NCI-H2196 treated with DMSO at 0.1 percent for 48 hours (cell line): ENCODE results near the gene COL4A2.
"Not testable (repeated sequence)": the region's sequence is repeated elsewhere in the genome, so short reads cannot be mapped to it uniquely, and the experiment has no call there.

Source experiments
- DNase-seq: peaks from one replicate; lab custom pipeline; 2025; ENCODE audit not compliant: unreplicated experiment; lab: John Stamatoyannopoulos, UW

Gene COL4A2

DNA sequence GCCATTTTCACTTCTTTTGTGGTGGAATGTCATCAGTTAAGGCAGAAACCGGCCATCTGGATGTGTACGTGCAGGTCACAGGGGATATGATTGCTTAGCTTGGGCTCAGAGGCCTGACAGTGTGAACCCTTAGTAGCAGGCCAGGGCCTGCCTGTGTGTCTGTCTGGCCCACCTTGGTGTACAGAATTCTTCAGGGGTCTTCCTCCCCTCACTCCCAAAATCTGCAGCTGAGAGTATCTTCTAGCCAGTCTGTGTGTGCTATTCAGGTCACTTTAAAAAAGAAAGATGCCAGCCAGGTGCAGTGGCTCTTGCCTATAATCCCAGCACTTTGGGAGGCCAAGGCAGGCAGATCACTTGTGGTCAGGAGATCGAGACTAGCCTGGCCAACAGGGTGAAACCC is 179.8 kb downstream of the COL4A2 start:
- DNase-seq = not testable (repeated sequence)

DNA sequence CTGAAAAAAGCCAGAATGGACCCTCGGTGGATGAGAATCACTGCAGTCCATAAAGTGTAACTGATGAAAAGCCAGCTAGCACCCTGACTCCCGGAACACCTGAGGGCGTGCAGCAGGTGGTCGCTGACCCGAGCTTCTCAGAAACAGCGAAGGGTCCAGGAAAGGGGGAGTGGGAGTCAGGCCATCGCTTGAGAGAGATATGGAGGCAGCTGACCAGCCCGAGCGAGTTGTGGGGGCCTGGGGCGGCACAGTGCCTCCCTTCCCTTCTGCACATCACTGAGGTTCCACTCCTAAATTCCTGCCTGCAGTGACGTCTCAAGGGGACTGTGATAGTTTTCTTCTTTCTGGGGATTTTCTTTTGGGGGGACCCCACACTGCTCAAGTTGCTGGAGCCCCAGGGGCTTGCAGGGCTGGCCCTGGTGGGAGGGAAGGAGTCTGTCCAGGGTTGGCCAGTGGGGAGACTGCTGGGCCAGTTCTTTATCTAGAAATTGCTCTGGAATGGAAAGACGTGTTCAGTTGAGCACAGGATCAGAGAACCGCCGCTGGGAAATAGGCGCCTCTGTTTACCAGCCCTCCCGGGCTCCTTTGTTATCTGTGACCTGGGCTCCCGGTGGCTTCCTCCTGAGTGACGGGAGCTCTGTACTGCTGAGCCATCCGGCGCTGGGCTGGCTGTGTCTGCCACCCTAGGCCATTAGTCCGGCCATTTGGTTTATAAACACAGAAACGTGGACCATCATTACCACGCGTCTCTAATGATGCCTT is 183.1 kb downstream of the COL4A2 start:
- DNase-seq = no peak

DNA sequence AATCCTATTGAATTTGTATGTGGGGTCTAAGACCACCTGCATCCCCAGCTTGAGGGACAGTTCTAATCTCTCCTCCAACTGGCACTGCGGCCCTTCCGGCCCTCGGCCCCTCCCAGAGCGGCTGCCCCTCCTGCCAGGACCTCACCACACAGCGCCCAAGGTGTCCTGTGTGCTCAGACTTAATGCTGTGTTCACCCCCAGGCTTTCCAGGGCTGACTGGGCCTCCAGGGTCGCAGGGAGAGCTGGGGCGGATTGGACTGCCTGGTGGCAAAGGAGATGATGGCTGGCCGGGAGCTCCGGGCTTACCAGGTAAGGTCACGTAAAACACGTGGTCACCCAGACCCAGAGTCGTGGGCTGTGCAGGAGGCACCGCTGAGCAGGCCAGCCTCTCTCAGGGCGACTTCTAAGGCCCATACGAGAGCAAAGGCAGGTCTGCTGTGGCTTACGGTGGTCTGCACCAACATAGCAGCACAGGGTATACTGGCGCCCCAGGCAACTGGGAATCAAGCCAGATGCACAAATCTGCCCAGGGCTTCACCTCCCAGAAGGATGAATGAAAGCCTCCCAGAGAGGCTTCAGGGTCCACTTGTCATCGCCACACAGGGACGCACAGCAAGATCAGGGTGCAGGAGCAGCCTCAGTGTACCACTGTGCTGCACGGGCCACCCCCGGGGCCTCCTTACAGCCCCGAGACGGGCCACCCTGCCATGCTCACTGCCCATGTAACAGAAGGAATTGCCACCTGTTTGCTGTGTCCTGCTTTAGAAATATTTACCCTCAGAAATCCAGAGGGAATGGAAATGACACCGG is 185.0 kb downstream of the COL4A2 start:
- no peak for DNase-seq

DNA sequence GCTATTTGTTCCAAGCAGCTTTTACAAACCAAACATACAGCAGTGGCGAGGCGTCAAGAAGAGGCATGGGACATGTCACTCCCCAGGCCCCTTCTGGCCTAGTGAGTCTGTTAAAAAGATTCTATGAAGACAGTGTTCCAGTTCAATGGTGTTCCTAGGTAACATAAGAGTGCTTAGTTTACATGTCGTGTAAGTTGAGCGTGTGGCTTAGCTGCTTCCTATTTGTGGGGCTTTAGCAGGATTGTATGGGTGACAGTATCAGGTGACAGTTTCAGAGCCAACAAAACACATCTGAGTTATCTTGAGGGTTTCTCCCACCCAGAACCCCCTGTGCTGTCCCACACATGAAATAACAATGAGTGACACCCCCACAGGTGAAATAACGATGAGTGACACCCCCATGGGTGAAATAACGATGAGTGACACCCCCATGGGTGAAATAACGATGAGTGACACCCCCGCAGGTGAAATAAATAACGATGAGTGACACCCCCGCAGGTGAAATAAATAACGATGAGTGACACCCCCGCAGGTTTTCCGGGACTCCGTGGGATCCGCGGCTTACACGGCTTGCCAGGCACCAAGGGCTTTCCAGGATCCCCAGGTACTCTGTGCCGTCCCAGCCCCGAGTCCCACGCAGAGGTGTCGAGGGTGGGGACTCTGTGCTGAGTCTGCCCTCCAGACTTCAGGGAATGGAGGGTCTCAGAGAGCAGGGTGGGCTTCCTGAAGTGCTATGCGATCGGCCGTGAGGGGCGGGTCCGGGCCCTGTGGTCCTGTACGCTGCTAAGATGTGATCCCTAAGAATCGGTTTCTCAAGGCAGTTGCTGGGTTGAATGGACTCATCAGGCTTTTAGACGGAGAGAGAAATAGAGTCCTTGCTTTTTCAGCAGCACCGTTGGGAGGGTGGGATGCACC is 185.9 kb downstream of the COL4A2 start:
- no peak for DNase-seq

DNA sequence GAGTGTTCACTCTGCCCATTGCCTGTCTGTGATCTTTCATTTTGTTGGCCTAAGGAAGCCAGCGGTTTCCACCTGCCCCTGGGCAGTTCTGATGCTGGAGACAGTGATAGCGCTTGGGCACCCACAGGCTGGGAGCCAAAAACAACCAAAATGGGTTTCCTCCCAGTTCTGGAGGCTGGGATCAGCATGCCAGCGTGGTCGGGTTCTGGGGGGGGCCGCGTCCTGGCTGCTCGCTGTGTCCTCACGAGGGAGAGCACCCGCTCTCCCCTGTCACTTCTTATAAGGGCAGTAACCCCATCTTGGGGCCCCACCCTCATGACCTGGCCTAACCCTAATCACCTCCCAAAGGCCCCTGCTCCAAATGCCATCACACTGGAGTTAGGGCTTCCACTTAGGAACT is 186.5 kb downstream of the COL4A2 start:
- no peak for DNase-seq

DNA sequence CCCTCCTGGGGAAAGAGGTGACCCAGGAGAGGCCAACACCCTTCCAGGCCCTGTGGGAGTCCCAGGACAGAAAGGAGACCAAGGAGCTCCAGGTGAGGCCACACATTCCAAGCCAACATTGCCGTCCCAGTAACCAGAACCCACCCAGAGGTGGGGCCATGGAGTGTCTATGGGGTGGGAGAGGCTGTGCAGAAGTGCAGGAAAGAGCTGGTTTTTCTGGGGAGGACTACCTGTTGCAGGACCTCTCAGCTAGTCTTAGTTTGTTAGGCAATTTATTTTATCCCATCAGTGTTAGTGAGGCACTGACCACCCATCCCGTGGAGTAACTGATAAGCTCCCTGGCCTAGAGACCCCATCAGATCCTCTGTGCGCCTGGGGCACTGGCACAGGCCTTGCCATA is 188.3 kb downstream of the COL4A2 start:
- no peak for DNase-seq

DNA sequence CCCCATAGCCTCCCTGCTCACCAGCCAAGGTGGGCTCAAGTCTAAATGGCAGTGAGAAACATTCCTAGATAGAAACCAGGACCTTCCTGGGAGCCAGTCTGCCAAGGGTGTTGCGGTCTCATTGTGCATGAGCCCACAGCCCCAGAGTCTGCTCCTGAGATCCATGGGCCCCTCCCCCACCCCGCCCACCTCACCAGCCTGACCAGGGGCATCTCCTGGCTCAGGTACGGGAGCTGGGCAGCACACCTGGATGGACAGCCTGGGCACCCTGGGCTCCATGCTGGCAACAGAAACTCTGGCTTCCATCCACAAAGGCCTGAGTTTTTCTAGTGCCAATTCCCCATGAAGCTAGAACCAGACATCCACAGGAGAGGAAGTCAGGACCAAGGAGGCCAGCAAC is 188.8 kb downstream of the COL4A2 start:
- no peak for DNase-seq

DNA sequence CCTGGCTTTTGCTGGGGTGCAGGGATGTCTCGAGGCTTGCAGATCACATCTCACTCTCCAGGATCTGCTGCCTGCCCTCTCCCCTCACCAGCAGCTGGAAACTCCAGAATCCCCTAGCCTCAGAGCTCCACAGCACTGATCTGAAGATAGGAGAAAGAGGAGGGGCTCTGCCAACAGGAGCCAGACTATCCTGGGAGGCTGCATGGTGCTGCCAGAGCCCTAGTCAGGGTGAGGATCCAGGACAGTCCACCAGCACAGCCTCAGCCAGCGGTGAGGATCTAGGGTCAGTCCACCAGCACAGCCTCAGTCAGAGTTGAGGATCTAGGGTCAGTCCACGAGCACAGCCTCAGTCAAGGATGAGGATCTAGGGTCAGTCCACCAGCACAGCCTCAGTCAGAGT is 189.2 kb downstream of the COL4A2 start:
- no peak for DNase-seq

DNA sequence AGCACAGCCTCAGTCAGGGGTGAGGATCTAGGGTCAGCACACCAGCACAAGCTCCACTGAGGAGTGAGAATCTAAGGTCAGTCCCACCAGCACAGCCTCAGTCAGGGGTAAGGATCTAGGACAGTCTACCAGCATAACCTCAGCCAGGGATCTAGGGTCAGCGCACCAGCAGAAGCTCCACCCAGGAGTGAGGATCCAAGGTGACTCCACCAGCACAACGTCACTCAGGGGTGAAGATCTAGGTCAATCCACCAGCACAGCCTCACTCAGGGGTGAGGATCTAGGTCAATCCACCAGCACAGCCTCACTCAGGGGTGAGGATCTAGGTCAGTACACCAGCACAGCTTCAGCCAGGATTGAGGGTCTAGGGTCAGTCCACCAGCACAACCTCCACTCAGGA is 189.9 kb downstream of the COL4A2 start:
- DNase-seq = no peak

DNA sequence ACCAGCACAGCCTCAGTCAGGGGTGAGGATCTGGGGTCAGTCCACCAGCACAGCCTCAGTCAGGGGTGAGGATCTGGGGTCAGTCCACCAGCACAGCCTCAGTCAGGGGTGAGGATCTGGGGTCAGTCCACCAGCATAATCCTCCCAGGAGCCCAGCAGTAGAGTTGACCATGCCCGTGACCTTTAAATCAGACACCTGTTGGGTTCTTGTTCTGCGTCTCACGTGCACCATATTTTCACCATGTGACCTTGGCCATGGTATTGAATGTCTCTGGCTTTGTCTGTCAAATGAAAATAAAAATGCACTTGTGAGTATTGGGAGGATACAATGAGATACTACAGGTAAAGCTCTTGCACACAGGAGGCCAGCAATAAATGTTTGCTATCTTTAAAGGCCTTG is 190.8 kb downstream of the COL4A2 start:
- not testable (repeated sequence) for DNase-seq

DNA sequence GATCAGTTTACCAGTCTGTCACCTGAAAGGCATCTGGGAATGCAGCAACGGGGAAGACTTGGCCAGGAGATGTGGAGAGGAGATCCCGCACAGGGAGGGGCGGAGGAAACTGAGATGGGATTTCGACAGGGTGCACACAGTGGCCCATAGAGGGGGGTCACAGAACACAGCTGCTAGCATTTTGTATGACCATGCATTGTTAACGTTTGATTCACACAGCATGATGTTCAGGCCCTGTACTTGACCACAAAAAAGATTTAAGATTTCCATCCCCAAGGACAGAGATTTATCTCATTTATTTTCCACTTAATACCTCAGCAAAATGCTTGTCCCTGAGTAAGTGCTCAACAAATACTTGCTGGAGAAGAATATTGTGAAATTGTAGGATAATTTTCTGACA is 191.2 kb downstream of the COL4A2 start:
- no peak for DNase-seq

DNA sequence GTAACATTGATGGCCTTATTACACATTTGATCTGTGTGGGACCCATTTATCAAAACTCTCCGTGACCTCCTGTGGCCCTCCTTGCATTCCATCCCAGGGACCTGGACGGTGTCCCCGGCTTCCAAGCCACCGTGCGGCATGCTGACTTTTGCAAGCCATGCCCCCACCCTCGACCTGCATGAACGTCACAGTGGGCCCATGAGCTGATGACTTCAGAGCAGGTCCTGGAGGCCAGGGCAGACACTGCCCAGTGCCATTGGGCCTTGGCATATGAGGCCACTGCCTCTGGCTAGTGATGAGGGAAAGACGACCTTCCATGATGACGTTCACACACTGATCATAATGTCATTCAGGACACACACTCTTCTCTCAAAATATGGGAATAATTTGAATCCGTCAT is 191.7 kb downstream of the COL4A2 start:
- no peak for DNase-seq

DNA sequence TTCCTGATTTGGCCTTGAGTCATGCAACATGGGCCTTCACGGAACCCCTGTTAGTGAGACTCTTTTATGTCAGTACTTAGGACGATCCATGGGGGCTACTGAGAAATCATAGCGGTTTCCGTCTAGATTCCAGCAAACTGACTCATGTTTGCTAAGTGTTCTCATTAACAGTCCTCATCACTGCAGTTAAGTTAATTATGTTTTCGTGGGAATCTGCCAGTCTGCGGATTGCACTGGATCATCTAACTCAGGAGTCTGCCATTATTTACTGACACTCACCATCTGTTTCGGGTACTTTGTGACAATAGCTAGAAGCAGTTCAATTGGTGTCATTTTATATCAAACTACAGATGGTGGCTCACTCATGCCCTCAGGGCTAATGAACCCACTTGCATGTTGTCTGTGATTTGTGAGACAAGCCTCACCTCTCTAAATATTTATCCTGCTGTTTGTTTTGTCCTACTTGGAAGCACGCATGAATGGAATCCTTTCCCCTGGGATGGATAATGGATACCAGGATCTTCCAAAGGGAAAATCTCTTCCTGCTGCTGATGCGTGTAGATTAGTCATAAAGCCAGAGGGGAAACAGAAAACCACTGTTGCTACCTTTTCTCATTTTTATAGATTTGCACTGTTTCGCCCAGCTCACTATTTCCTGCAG is 192.7 kb downstream of the COL4A2 start:
- DNase-seq = no peak

DNA sequence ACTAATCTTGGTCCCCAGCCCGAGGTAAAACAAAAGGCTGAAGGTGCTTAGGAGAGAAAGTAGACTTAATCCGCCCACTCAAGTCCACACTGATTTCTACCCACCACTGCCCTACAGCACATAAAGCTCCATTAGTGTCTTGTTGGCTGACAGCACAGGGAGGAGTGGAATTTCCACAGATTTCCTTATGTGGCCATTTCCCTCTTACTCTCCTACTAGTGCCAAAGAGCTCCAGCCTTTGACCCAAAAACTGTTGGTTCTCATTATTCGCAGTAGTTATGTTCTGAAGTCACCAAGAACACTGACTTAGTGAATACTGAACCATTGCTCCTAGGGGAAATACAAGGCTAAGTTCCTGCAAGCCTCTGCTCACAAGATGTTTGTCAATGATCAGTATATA is 193.3 kb downstream of the COL4A2 start:
- no peak for DNase-seq

DNA sequence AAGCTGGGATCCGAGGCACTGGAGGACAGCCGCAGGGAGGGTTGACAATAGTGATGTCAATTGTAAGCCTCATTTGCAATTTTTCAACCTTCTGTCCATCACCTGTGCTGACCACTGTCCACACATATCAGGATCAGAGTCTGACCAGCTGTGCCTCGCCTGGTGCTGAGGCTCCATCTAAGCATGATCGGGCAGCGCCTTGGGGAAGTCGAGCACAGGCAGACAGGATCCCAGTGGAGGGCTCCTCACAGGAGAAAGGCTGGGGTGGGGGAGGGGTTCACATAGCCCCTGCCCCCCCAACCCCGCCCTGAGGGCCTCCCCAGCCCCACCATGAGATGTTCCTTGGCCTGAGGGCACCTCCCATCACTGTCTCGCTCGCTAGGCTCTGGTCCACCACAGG is 194.1 kb downstream of the COL4A2 start:
- DNase-seq = no peak

DNA sequence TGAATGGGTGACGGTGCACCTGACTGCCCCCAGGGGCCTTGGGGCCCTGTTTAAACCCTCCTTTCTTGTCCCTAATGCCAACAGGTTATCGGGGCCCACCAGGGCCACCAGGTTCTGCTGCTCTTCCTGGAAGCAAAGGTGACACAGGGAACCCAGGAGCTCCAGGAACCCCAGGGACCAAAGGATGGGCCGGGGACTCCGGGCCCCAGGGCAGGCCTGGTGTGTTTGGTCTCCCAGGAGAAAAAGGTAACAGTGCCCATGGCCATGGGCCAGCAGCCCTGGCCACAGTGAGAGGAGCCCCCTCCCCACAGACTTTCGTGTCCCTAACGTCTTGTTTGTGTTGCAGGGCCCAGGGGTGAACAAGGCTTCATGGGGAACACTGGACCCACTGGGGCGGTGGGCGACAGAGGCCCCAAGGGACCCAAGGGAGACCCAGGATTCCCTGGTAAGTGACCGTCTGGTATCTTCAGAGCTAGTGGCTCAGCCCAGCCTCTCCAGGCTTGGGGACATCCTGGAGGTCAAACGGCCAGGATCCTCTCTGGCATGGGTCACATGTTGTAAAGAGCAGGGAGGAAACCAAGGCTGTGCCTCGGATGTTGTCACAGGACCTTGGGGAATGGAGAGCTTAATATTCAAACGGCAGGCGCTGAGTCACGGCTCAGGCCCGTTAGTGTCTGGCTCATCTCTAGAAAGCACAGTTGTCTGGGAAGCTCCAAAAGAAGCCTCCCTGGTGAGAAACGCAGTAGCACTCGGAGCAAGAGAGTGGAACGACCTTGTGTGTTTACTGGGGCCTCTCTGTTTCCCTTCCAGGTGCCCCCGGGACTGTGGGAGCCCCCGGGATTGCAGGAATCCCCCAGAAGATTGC is 196.2 kb downstream of the COL4A2 start:
- DNase-seq = no peak

DNA sequence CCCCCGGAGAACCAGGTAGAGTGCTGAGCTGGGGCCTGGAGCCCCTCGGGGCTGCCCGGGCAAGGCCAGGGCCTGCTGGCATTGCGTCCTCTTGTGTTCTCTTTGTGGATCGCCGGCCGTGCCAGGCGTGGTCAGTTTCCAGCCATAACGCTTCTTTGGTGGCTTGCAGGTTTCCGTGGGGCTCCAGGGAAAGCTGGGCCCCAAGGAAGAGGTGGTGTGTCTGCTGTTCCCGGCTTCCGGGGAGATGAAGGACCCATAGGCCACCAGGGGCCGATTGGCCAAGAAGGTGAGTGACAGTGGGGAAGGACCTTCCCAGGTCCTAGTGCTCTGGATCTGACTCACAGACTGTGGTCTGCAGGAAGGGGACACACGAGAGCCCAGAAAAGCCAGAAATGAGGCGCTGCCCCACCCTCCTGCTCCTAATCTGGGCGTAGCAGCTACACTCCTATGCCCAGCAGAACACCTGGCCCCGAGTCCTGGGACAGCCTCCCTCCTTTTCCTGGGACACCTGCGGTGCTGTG is 197.0 kb downstream of the COL4A2 start:
- no peak for DNase-seq

DNA sequence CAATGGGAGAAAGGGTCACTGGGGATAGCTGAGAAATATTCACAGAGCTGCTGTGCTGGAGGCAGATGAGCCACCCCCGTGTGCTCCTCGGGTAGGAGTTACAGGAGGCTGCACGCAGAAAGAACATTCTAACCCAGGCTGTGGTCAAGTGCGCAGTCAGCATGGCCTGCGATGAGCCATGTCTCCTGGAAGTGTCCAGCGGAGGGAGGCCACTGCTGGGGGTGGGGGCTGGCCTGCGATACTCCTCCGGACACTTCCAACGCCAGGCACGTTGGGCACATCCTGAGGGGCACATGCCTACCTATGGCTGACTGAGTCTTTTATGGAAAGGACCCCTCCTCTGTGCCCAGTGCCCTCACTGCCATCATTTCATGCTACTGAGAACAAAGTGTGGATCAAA is 198.5 kb downstream of the COL4A2 start:
- no peak for DNase-seq

DNA sequence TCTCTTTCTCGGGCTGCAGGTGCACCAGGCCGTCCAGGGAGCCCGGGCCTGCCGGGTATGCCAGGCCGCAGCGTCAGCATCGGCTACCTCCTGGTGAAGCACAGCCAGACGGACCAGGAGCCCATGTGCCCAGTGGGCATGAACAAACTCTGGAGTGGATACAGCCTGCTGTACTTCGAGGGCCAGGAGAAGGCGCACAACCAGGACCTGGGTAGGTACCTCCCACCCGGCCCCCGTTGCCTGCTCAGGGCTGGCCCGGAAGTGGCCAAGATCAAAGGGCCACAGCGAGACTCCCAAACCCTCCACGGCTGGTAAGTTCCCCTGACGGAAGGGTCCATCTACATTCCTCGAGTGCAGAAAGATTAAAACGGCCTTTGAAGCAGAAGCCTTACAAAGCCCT is 199.3 kb downstream of the COL4A2 start:
- no peak for DNase-seq
